ENCODE data around the gene ARHGEF7.
"Not testable (repeated sequence)": the region's sequence is repeated elsewhere in the genome, so short reads cannot be mapped to it uniquely, and the experiment has no call there.

The ARHGEF7 gene

DNA sequence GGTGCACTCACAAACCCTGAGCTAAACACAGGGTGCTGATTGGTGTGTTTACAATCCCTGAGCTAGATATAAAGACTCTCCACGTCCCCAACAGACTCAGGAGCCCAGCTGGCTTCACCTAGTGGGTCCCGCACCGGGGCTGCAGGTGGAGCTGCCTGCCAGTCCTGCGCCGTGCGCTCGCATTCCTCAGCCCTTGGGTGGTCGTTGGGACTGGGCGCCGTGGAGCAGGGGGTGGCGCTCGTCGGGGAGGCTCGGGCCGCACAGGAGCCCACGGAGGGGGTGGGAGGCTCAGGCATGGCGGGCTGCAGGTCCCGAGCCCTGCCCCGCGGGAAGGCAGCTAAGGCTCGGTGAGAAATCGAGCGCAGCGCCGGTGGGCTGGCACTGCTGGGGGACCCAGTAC is 31.4 kb upstream of the ARHGEF7 start:
- H3K4me1 Mint-ChIP-seq (ENCODE audit: low read depth in 2 of 2); ATAC-seq (replicated peaks); H3K36me3 Mint-ChIP-seq (ENCODE audit: insufficient read depth); H3K27ac Mint-ChIP-seq; H3K9me3 Mint-ChIP-seq; H3K4me3 Mint-ChIP-seq; DNase-seq: not testable (repeated sequence)
- H3K27me3 Mint-ChIP-seq = peaks cover 33 to 59% of the 10 kb centered on the region in 2 donors

- Mint-ChIP-seq H3K27ac (no peak overlapping the region), H3K36me3 (ENCODE audit: insufficient read depth) (no peaks in the 10 kb centered on the region), H3K27me3 (peaks cover 41 to 62% of the 10 kb centered on the region in 2 donors), H3K4me3 (no peak overlapping the region), H3K4me1 (ENCODE audit: low read depth in 2 of 2) (no peaks in the 10 kb centered on the region), H3K9me3 (no peaks in the 10 kb centered on the region)
- ATAC-seq (replicated peaks) = no peak
- DNase-seq = no peak
Measured at GRCh38 chr13:111090169-111090568, 24.9 kb upstream of the ARHGEF7 start.

- H3K36me3 Mint-ChIP-seq (ENCODE audit: insufficient read depth) = peaks cover 2% of the 10 kb centered on the region
- ATAC-seq (replicated peaks) (no peak), DNase-seq (no peak)
- H3K27me3 Mint-ChIP-seq = peaks cover 51 to 73% of the 10 kb centered on the region in 2 donors
- H3K27ac Mint-ChIP-seq = no peak overlapping the region
- H3K4me3 Mint-ChIP-seq = no peak overlapping the region
- no peaks in the 10 kb centered on the region for H3K9me3 Mint-ChIP-seq
- H3K4me1 Mint-ChIP-seq (ENCODE audit: low read depth in 2 of 2) = no peaks in the 10 kb centered on the region
Measured at GRCh38 chr13:111092685-111093084, 22.4 kb upstream of the ARHGEF7 start.

- H3K27me3 Mint-ChIP-seq = peaks cover 55 to 77% of the 10 kb centered on the region in 2 donors
- no peaks in the 10 kb centered on the region for H3K9me3 Mint-ChIP-seq
- no peak overlapping the region for H3K27ac Mint-ChIP-seq
- H3K4me1 Mint-ChIP-seq (ENCODE audit: low read depth in 2 of 2) = no peaks in the 10 kb centered on the region
- no peak overlapping the region for H3K4me3 Mint-ChIP-seq
- ATAC-seq (replicated peaks) = no peak
- peaks cover 2% of the 10 kb centered on the region for H3K36me3 Mint-ChIP-seq (ENCODE audit: insufficient read depth)
- no peak for DNase-seq
Measured at GRCh38 chr13:111093136-111093535, 22.0 kb upstream of the ARHGEF7 start.

GRCh38 chr13:111093634-111094033 is 21.5 kb upstream of the ARHGEF7 start:
- no peak overlapping the region for H3K27ac Mint-ChIP-seq
- no peak for ATAC-seq (replicated peaks)
- H3K4me1 Mint-ChIP-seq (ENCODE audit: low read depth in 2 of 2) = no peaks in the 10 kb centered on the region
- no peaks in the 10 kb centered on the region for H3K9me3 Mint-ChIP-seq
- no peak overlapping the region for H3K4me3 Mint-ChIP-seq
- DNase-seq = no peak
- H3K36me3 Mint-ChIP-seq (ENCODE audit: insufficient read depth) = peaks cover 2% of the 10 kb centered on the region
- H3K27me3 Mint-ChIP-seq = peaks cover 56 to 82% of the 10 kb centered on the region in 2 donors

DNA sequence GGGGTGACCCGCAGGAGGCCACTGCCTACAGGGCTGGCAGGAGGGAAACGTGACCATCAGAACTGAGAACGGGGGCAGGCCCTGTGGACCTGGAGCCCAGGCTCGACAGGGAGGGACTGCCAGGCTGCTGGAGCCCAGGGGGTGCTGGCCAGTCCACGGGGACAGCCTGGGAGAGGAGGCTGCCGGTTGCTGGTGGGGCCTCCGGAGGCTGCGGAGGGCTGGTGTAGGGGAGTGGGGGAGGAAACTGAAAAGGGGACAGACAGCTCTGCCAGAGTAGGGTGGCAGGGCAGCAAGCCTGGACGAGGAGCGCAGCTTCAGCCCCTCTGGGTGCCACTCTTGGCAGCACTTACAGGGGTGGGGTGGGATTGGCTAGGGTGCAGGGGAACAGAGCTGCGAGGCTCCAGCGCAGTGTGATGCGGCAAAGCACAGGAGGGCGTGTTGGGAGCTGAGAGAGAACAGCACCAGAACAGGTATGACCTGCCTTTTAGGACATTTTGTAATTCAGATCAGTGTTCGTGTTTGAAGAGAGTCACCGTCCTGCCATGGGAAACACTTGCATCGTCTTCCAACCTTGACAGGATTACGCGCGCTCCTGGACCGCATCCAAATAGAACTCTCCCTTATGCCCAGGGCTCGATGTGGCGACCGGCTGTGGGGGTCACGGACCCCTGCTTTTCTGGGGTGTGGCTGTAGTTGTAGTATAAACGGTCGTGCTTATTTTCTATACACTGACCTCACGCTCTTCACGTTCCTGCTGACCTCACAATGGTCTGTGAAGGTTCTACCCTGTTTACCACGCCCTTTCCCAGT is 19.9 kb upstream of the ARHGEF7 start:
- DNase-seq = no peak
- peaks cover 71 to 87% of the 10 kb centered on the region in 2 donors for H3K27me3 Mint-ChIP-seq
- H3K4me1 Mint-ChIP-seq (ENCODE audit: low read depth in 2 of 2) = no peaks in the 10 kb centered on the region
- H3K36me3 Mint-ChIP-seq (ENCODE audit: insufficient read depth) = peaks cover 2% of the 10 kb centered on the region
- no peak for ATAC-seq (replicated peaks)
- H3K9me3 Mint-ChIP-seq = no peaks in the 10 kb centered on the region
- no peak overlapping the region for H3K4me3 Mint-ChIP-seq
- H3K27ac Mint-ChIP-seq = no peak overlapping the region

GRCh38 chr13:111095911-111096501 is 19.1 kb upstream of the ARHGEF7 start:
- Mint-ChIP-seq H3K36me3 (ENCODE audit: insufficient read depth) (peaks cover 2% of the 10 kb centered on the region), H3K27me3 (peaks cover 73 to 94% of the 10 kb centered on the region in 2 donors), H3K4me1 (ENCODE audit: low read depth in 2 of 2) (no peaks in the 10 kb centered on the region), H3K27ac (no peak overlapping the region), H3K9me3 (no peaks in the 10 kb centered on the region), H3K4me3 (no peak overlapping the region)
- ATAC-seq (replicated peaks) = no peak
- DNase-seq = no peak

DNA sequence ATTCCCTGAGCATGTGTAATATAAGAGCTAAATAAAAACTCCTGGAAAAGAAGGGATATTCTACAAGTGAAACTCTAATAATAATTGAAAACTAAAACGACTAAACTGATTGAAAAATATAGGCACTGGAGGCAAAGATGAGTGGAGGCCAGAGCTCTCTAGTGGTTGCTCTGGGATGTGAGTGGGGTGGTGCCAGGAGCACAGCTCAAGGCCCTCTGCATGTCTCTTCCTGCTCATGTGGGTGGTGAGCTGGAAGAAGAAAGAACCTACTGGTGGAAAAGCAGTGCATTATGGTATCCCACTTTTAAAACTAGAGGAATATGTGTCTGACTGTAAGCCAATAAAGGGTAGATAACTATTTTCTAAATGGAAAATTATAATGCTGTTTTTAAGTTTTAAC is 15.8 kb upstream of the ARHGEF7 start:
- H3K27ac Mint-ChIP-seq = no peak overlapping the region
- H3K4me3 Mint-ChIP-seq = no peak overlapping the region
- ATAC-seq (replicated peaks) (no peak), DNase-seq (no peak)
- peaks cover 85 to 98% of the 10 kb centered on the region in 2 donors for H3K27me3 Mint-ChIP-seq
- H3K4me1 Mint-ChIP-seq (ENCODE audit: low read depth in 2 of 2) = no peaks in the 10 kb centered on the region
- peaks cover 4 to 13% of the 10 kb centered on the region in 2 donors for H3K9me3 Mint-ChIP-seq
- H3K36me3 Mint-ChIP-seq (ENCODE audit: insufficient read depth) = peaks cover 2% of the 10 kb centered on the region

GRCh38 chr13:111110054-111110453 is 5.1 kb upstream of the ARHGEF7 start:
- Mint-ChIP-seq H3K4me3 (no peak overlapping the region), H3K4me1 (ENCODE audit: low read depth in 2 of 2) (peaks cover 6 to 7% of the 10 kb centered on the region in 2 donors), H3K27ac (no peak overlapping the region), H3K36me3 (ENCODE audit: insufficient read depth) (no peaks in the 10 kb centered on the region), H3K9me3 (no peaks in the 10 kb centered on the region), H3K27me3 (peaks cover 82 to 88% of the 10 kb centered on the region in 2 donors)
- DNase-seq = no peak
- no peak for ATAC-seq (replicated peaks)

DNA sequence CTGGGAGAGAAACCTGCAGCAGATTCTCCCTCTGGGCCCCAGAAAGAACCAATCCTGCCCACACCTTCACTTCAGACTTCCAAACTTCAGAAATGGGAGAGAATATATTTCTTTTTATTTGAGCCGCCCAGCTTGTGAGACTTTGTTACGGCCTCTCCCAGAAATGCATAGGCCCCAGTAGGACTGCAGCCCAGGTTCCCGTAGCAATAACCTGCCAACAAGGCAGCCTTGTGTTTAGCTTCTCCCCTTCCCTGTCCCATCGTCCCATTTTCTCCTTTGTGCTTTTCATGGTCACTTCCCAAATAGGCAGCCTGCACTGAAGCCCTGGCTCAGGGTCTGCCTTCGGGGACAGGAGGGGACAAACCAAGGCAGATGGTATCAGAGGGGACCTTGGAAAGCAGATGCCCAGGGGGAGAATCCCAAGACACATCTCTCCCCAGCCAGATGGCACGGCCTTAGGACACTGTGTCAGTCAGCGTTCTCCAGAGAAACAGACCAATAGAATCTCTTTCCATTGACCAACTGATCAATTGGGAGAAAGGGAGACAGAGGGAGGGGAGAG is 3.7 kb upstream of the ARHGEF7 start:
- Mint-ChIP-seq H3K9me3 (no peaks in the 10 kb centered on the region), H3K27me3 (peaks cover 74 to 82% of the 10 kb centered on the region in 2 donors), H3K27ac (no peak overlapping the region), H3K4me1 (ENCODE audit: low read depth in 2 of 2) (peaks cover 11 to 12% of the 10 kb centered on the region in 2 donors), H3K4me3 (no peak overlapping the region), H3K36me3 (ENCODE audit: insufficient read depth) (no peaks in the 10 kb centered on the region)
- DNase-seq (no peak), ATAC-seq (replicated peaks) (no peak)

DNA sequence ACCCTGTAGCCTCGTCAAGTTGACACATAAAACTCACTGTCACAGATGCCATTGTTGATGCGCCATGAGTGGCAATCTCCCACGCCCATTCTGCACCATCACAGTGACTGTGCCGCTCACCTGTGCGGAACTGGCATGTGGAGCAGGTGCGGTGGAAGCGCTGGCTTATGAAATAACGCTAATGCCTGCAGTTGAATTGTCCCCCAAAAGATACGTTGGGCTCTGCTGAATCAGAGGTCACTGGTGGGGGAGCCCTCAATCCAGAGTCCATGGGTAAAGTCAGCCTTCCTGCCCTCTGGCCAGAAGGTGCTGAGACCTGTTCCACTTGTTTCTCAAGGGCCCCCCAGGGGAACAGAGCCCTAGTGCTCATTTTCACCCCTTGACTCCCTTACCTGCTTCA is 2.9 kb upstream of the ARHGEF7 start:
- H3K27me3 Mint-ChIP-seq = peaks cover 67 to 77% of the 10 kb centered on the region in 2 donors
- H3K4me1 Mint-ChIP-seq (ENCODE audit: low read depth in 2 of 2) = peaks cover 11 to 12% of the 10 kb centered on the region in 2 donors
- H3K27ac Mint-ChIP-seq = no peak overlapping the region
- H3K36me3 Mint-ChIP-seq (ENCODE audit: insufficient read depth) = no peaks in the 10 kb centered on the region
- no peak overlapping the region for H3K4me3 Mint-ChIP-seq
- ATAC-seq (replicated peaks) = no peak
- no peaks in the 10 kb centered on the region for H3K9me3 Mint-ChIP-seq
- no peak for DNase-seq

DNA sequence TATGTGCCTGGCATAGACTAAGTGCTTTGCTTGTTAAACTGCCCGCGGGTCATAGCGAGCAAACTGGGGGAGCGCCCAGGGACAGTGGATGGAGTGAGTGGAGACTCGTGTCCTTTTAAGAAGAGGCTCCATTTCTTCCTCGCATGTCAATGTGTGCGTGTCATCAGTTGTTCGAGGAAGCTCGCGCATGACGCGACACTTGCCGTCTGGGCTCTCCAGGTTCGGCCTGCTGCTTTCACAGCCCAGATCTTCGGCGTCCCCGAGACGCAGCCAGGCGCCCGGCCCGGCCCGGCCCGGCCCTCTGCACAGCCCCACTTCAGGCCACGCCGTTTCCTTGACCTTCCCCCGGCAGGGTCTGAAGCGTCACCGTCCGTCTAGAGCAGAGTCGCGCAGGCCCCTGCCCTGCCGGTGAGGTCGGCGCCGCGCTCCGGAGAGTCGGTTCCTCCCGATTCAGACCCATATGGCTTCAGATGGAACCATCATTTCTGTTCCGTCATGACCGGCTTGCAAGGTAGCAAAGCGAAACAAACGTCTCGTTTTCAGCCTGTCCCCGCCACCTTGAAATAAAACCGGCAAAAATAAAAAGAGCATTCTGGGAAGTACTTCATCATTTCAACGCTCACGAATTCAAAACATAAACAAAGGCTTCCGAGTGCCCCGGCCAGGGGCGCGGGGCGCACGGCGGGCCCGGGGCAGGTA is 599 bp upstream of the ARHGEF7 start:
- Mint-ChIP-seq H3K27ac (no peak overlapping the region), H3K36me3 (ENCODE audit: insufficient read depth) (no peaks in the 10 kb centered on the region), H3K27me3 (peaks cover 78 to 88% of the 10 kb centered on the region in 2 donors), H3K4me3 (peak overlapping the region; percentile 86 to 87), H3K9me3 (no peaks in the 10 kb centered on the region), H3K4me1 (ENCODE audit: low read depth in 2 of 2) (peaks cover 11 to 12% of the 10 kb centered on the region in 2 donors)
- DNase-seq (peak in 1 of 3 experiments; percentile 11), ATAC-seq (replicated peaks) (peak; percentile 64)

DNA sequence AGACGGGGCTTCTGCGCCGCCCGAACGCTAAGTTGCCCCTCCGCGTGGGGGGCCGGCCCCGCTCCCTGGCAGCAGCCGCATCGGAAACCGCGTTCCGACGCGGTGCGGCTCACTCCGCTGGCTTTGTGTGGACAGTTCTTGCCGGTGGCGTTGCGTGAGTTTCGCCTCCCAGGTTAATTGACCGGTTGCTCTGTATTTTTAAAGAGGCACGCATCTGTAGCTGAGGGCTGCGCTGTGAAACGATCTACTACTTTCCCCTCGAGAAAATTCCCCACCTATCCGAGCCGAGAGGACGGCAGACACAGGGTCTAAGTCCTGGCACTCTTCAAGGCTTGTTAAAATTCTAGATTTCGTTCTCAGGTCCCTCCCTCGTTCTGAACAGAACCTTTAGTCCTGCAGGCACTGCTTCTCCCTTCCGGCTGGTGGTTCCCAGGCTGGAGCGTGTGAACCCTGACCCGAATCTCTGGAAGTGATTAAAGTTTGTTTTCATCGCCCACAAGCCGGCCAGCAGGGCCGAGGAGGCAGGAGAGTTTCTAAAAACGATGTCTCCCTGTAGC is 933 bp downstream of the ARHGEF7 start:
- Mint-ChIP-seq H3K9me3 (no peaks in the 10 kb centered on the region), H3K27ac (no peak overlapping the region), H3K27me3 (peaks cover 76 to 87% of the 10 kb centered on the region in 2 donors), H3K4me1 (ENCODE audit: low read depth in 2 of 2) (peaks cover 11 to 12% of the 10 kb centered on the region in 2 donors), H3K4me3 (peak overlapping the region; percentile 74 to 79), H3K36me3 (ENCODE audit: insufficient read depth) (no peaks in the 10 kb centered on the region)
- DNase-seq = no peak
- ATAC-seq (replicated peaks) = no peak

Data from effector memory CD8-positive, alpha-beta T cell (primary cell).